H54 (cell line): ENCODE results near the gene SLC6A20.

Experiments
- DNase-seq: peaks from one replicate; pipeline ENCODE4 v3.0.0; 2011; ENCODE audit warnings: low spot score, mixed read lengths; ENCODE audit not compliant: insufficient read length
- FAIRE-seq: peaks from 3 replicates; lab custom pipeline; 2011; peaks lifted over from hg19 to GRCh38; lab: Jason Lieb, UNC
- POLR2A ChIP-seq: IDR thresholded peaks from 2 replicates; pipeline ENCODE4 v1.6.1; 2011; ENCODE audit warnings: low read depth, mild to moderate bottlenecking, low read length

The SLC6A20 gene

DNA sequence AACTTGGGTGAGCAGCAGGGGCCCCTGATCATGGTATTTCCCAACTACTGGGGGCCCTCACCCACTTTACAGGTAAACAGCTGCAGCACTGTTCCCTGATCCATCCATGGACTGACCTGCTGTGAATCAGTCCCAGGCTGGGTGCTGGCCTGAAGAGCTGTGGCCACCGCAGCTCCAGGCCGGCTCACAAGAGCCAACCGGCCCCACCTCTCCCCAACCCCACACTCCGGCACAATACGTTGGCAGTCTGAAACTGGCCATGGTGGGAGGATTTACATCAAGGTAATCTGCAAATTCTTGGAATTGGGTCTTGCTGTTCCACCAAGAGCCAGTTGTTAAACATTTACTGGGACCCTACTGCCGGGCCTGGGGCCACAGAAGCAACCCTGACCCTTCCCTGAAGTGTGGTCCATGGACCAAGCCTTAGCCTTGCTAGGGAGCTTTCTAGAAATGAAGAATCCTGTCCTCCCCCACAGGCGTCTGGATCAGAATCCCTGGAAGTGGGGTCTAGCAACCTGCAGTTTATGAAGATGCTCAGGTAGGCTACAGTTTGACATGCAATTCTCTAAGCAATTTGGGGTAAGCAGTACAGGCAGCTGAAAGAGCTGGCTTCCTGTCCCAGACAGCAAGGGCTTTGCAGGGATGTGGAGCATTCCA is 3.7 kb downstream of the SLC6A20 start:
- DNase-seq, result no peak
- no peak for FAIRE-seq
- no peak for TF ChIP-seq POLR2A

- no peak for FAIRE-seq
Measured at GRCh38 chr3:45792036-45792435, 4.3 kb downstream of the SLC6A20 start.

DNA sequence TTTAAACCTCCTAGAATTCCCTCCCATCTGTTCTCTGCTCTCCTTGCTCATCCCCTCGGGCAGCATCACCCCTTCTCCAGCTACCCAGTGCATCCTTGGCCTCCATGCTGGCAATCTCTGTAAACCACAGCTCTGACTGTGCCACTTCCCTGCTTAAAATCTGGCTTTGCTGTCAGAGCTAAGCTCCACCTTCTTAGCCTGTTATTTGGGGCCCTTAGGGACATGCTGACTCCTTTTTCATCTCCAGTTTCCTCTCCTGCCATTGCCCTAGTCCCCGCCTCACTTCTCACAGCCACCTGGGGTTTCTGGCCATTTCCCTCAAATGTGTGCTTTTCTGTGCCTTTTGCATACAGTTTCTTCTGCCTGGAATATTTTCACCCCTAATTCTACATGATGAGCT is 5.7 kb downstream of the SLC6A20 start:
- FAIRE-seq (no peak), DNase-seq (no peak)
- TF ChIP-seq POLR2A, result no peak

More at GRCh38 chr3:45792036-45792435, 4.3 kb downstream of the SLC6A20 start:
- TF ChIP-seq POLR2A, result no peak
- no peak for DNase-seq

GRCh38 chr3:45789235-45789812 is 7.0 kb downstream of the SLC6A20 start:
- no peak for TF ChIP-seq POLR2A
- no peak for FAIRE-seq
- no peak for DNase-seq

- FAIRE-seq, result no peak
- TF ChIP-seq POLR2A, result no peak
Measured at GRCh38 chr3:45787551-45787950, 8.8 kb downstream of the SLC6A20 start.

GRCh38 chr3:45786801-45787495 is 9.4 kb downstream of the SLC6A20 start:
- FAIRE-seq, result no peak

More at GRCh38 chr3:45787551-45787950, 8.8 kb downstream of the SLC6A20 start:
- no peak for DNase-seq

GRCh38 chr3:45785605-45786150 is 10.7 kb downstream of the SLC6A20 start:
- FAIRE-seq, result no peak
- no peak for DNase-seq

More at GRCh38 chr3:45786801-45787495, 9.4 kb downstream of the SLC6A20 start:
- DNase-seq, result no peak
- TF ChIP-seq POLR2A, result no peak

DNA sequence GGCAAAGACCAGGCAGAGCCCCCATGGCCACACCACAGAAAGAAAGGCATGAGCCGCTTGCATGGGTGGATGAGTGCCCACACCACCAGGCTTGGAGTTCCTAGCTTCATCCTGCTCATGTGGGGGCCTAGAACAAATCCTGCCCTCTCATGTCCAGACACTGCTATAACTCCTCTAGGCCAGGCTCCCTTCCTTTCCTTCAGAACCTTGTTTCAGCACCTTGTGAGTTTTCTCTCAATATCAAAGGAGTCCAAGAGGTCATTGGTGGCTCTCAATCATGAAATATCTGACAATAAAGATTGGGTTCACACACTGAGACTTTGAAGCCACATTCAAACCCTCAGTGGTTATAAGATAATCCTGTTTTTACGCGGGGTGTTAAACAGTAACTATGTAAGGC is 12.7 kb downstream of the SLC6A20 start:
- no peak for DNase-seq
- no peak for FAIRE-seq
- TF ChIP-seq POLR2A, result no peak

More at GRCh38 chr3:45785605-45786150, 10.7 kb downstream of the SLC6A20 start:
- TF ChIP-seq POLR2A, result no peak

- TF ChIP-seq POLR2A, result no peak
- no peak for DNase-seq
- FAIRE-seq, result no peak
Measured at GRCh38 chr3:45782381-45782780, 14.0 kb downstream of the SLC6A20 start.

GRCh38 chr3:45781841-45782240 is 14.5 kb downstream of the SLC6A20 start:
- no peak for FAIRE-seq
- no peak for DNase-seq
- TF ChIP-seq POLR2A, result no peak

GRCh38 chr3:45781271-45781670 is 15.1 kb downstream of the SLC6A20 start:
- no peak for FAIRE-seq

DNA sequence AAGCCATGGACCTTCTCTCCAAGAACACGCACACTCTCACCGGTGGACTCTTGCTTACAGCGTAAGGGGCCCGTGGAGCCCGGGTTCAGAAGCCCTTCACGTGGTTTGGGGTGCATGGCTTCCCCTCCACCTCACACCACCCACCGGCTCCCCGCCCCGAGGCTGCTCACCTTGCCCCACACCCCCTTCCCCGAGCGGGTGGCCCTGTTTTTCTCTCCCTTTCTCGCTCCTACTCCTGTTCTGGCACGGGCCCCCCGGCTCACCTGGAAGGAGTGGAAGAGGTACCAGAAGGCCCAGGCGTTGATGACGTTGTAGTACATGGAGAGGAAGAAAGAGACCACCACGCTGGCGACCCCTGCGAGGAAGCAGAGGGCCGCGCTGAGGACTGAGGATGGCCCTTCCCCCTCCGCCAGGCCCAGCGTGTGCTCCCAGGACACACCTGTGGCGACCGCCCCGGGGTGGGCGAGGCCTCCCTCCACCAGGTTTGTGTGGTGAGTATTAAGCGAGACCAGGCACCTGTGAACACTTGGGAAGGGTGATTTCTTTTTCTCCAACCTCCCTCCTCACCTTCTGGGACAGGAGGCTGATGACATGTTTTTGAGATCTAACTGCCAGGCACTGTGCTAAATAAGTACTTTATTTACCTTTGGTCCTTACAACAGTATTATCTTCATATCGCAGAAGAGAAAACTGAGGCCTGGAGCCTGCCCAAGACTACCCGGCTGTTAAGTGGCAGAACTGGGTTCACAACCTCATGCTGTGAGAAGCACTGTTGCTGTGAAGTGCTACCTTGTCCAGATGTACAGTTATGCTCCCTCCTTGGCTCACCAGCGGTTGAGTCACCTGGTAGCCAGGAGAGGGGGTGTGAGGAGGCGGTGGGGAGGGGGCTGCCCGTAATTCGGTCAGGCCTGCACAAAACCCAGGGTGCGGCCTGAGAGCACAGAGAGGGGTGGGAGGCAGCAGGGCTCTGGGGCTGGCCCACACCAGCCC is 16.3 kb downstream of the SLC6A20 start:
- FAIRE-seq, result no peak
- TF ChIP-seq POLR2A, result no peak
- no peak for DNase-seq

More at GRCh38 chr3:45781271-45781670, 15.1 kb downstream of the SLC6A20 start:
- no peak for TF ChIP-seq POLR2A
- DNase-seq, result no peak

DNA sequence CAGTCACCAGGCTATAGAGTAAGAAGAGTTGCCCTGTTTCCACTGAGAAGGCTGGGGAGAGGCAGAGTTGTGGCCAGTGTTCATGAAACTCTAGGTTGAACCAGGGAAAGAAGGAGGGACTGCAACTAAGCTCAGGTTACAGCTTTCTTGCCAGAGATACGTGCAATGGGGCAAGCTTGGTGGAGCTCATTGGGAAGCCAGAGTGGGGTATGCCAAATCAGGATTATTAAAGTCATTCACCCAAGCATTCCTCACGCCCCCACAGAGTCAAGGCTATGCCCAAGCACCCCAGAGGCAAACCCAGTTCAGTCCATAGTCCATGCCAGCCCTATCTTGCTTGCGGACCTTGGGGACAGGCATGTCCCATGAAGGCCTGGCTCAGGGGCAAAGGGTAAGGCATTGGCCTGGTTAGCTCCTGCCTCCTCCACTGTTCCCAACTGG is 17.6 kb downstream of the SLC6A20 start:
- no peak for FAIRE-seq
- no peak for DNase-seq

More for the DNA sequence above, 17.6 kb downstream of the SLC6A20 start:
- TF ChIP-seq POLR2A, result no peak
